ENCODE results near the gene EYA2.

Gene EYA2

DNA sequence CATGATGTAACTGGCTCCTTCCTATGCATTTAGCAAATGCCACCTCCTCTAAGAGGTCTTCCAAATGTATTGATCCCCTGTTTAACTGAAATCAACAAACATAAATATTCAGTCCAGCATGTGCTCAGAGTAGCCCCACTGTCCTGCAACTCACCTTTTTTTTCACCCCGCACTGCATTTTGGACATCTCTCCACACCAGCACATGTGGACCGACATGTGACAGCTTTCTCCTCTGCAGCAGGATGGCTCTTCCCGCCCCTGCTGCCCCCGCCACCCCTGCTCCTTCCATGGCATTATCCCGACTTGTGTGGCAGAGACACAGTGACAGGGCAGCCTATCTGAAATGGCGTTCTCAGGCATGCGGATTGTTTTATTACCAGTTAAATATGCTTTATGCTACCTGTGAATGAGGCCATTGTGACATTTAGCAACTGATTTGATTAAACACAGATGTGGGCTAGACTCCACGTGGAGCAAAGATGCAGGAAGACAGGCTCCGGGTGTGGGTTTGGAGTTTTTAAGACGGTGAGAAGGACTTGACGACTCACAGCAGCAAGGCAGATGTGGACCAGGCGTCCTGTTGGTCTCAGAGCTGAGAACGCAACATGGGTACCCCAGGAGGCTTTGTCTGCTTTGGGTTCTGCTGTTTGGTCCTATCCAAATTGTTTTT lies 161.2 kb downstream of the EYA2 start:
- WGBS, 2 donors (ENCODE audit: extremely low coverage in 2 of 2, insufficient read length in 2 of 2, insufficient replicate concordance in 1 of 2): no CpG with 5 or more reads among the region's 13 CpGs
- no peaks in the 10 kb centered on the region for H3K9me3 ChIP-seq (replicated peaks in 1 of 2; ENCODE audit: control insufficient read depth in 2 of 2, insufficient read depth in 1 of 2, low read depth in 1 of 2, low read length in 2 of 2)
- no peak overlapping the region for H3K4ac ChIP-seq (ENCODE audit: low read length)
- H4K8ac ChIP-seq (ENCODE audit: low read depth, low read length): no peak overlapping the region
- no peak overlapping the region for H3K9ac ChIP-seq (ENCODE audit: low read depth, low read length, poor library complexity)
- H3K27me3 ChIP-seq (ENCODE audit: control insufficient read depth in 3 of 3, insufficient read depth in 3 of 3, low read depth in 1 of 3, low read length in 3 of 3): no peaks in the 10 kb centered on the region
- H3K4me2 ChIP-seq (ENCODE audit: insufficient read depth, low read length, poor library complexity, severe bottlenecking): no peak overlapping the region
- H2AK5ac ChIP-seq (ENCODE audit: low read depth, low read length): no peak overlapping the region
- H3K23ac ChIP-seq (ENCODE audit: low read depth, low read length, poor library complexity): no peak overlapping the region
- no peak overlapping the region for H2AFZ ChIP-seq (ENCODE audit: low read length)
- no peak overlapping the region for H2BK12ac ChIP-seq (ENCODE audit: low read length)
- H3K18ac ChIP-seq (ENCODE audit: low read length): no peak overlapping the region
- no peaks in the 10 kb centered on the region for H3K4me1 ChIP-seq (ENCODE audit: control insufficient read depth in 2 of 2, insufficient read depth in 1 of 2, low read depth in 1 of 2, low read length in 2 of 2)
- H3K4me3 ChIP-seq (ENCODE audit: low read length in 2 of 2): no peak overlapping the region
- H4K91ac ChIP-seq (ENCODE audit: low read depth, low read length, poor library complexity): no peak overlapping the region
- H2BK5ac ChIP-seq (ENCODE audit: low read length): no peak overlapping the region
- H3K36me3 ChIP-seq (replicated peaks in 1 of 2; ENCODE audit: control insufficient read depth in 2 of 2, insufficient read depth in 2 of 2, low read length in 2 of 2): no peaks in the 10 kb centered on the region
- no peak overlapping the region for H3K27ac ChIP-seq (replicated peaks; ENCODE audit: low read length)
- H2BK15ac ChIP-seq (ENCODE audit: low read length): no peak overlapping the region
- no peaks in the 10 kb centered on the region for H3K79me1 ChIP-seq (ENCODE audit: low read depth, low read length)
- no peak for DNase-seq (ENCODE audit: low spot score)
- H2BK120ac ChIP-seq (ENCODE audit: low read depth, low read length): no peak overlapping the region
- no peak overlapping the region for H3K14ac ChIP-seq (ENCODE audit: low read length)

DNA sequence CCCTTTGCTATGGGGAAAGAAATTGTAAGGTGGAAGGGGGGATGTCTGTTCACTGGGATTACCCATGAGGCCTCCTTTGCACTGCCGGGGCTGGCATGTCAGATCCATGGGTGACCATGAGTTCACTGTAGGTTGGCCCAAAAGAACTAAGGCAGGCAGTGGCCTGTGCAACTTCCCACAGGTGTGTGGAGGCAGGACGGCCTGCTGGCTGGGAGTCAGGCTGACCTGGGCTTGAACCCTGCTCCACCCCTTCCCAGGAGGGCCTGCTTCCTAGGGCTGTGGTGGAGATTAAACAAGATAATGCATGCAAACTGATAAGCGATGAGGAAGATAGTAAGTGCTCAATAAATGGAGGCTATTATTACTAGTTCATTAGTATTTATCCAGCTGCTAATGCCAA lies 163.0 kb downstream of the EYA2 start:
- no peaks in the 10 kb centered on the region for H3K79me1 ChIP-seq (ENCODE audit: low read depth, low read length)
- H2BK12ac ChIP-seq (ENCODE audit: low read length): no peak overlapping the region
- H3K4me3 ChIP-seq (ENCODE audit: low read length in 2 of 2): no peak overlapping the region
- H2BK15ac ChIP-seq (ENCODE audit: low read length): no peak overlapping the region
- no peak overlapping the region for H3K18ac ChIP-seq (ENCODE audit: low read length)
- H3K4me2 ChIP-seq (ENCODE audit: insufficient read depth, low read length, poor library complexity, severe bottlenecking): no peak overlapping the region
- no peaks in the 10 kb centered on the region for H3K27me3 ChIP-seq (ENCODE audit: control insufficient read depth in 3 of 3, insufficient read depth in 3 of 3, low read depth in 1 of 3, low read length in 3 of 3)
- no peak overlapping the region for H2BK120ac ChIP-seq (ENCODE audit: low read depth, low read length)
- no peak overlapping the region for H3K23ac ChIP-seq (ENCODE audit: low read depth, low read length, poor library complexity)
- whole genome bisulfite sequencing, 2 donors (ENCODE audit: extremely low coverage in 2 of 2, insufficient read length in 2 of 2, insufficient replicate concordance in 1 of 2): no CpG with 5 or more reads among the region's 3 CpGs
- no peak overlapping the region for H2AK5ac ChIP-seq (ENCODE audit: low read depth, low read length)
- H3K4ac ChIP-seq (ENCODE audit: low read length): no peak overlapping the region
- peaks cover 0 to 2% of the 10 kb centered on the region in 2 donors for H3K9me3 ChIP-seq (replicated peaks in 1 of 2; ENCODE audit: control insufficient read depth in 2 of 2, insufficient read depth in 1 of 2, low read depth in 1 of 2, low read length in 2 of 2)
- peaks cover 0 to under 1% of the 10 kb centered on the region in 2 donors for H3K4me1 ChIP-seq (ENCODE audit: control insufficient read depth in 2 of 2, insufficient read depth in 1 of 2, low read depth in 1 of 2, low read length in 2 of 2)
- H2BK5ac ChIP-seq (ENCODE audit: low read length): no peak overlapping the region
- no peak overlapping the region for H2AFZ ChIP-seq (ENCODE audit: low read length)
- H3K27ac ChIP-seq (replicated peaks; ENCODE audit: low read length): no peak overlapping the region
- H4K91ac ChIP-seq (ENCODE audit: low read depth, low read length, poor library complexity): no peak overlapping the region
- no peak overlapping the region for H3K9ac ChIP-seq (ENCODE audit: low read depth, low read length, poor library complexity)
- no peaks in the 10 kb centered on the region for H3K36me3 ChIP-seq (replicated peaks in 1 of 2; ENCODE audit: control insufficient read depth in 2 of 2, insufficient read depth in 2 of 2, low read length in 2 of 2)
- no peak overlapping the region for H3K14ac ChIP-seq (ENCODE audit: low read length)
- no peak for DNase-seq (ENCODE audit: low spot score)
- H4K8ac ChIP-seq (ENCODE audit: low read depth, low read length): no peak overlapping the region

DNA sequence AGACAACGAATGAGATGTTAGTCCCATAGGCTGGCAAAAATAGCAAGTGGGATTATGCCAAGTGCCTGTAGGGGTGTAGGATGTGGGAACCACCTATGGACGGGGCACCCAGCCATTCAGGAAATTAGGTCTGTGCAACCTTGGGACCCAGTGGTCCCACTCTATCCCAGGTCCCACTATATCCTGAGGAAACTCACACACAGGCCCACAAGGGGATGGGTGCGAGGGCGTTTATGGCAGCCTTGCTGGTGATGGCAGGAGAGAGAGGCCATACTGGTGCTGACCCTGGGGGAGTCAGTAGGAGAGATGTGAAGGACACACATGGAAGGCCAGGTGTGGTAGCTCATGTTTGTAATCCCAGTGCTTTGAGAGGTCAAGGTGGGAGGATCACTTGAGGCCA lies 163.6 kb downstream of the EYA2 start:
- H3K4ac ChIP-seq (ENCODE audit: low read length): no peak overlapping the region

DNA sequence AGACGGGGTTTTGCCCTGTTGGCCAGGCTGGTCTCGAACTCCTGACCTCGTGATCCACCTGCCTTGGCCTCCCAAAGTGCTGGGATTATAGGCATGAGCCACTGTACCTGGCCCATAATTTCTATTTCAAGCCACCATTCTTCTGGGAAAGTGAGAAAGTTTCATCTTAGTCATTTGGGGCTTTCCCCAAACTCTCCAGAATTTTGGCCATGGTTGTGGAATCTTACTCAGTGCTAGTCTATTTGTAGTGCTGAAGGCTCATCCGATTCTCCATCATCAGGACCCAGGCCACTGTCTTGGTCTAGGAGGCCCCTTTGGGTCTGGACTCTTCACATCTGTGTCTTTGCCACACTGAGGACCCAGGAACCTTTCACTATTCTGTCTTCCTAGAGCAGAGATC lies 164.9 kb downstream of the EYA2 start:
- peaks cover 0 to 4% of the 10 kb centered on the region in 2 donors for H3K4me1 ChIP-seq (ENCODE audit: control insufficient read depth in 2 of 2, insufficient read depth in 1 of 2, low read depth in 1 of 2, low read length in 2 of 2)
- H3K18ac ChIP-seq (ENCODE audit: low read length): no peak overlapping the region
- H3K23ac ChIP-seq (ENCODE audit: low read depth, low read length, poor library complexity): no peak overlapping the region
- H2AK5ac ChIP-seq (ENCODE audit: low read depth, low read length): no peak overlapping the region
- no peak overlapping the region for H3K9ac ChIP-seq (ENCODE audit: low read depth, low read length, poor library complexity)
- no peaks in the 10 kb centered on the region for H3K36me3 ChIP-seq (replicated peaks in 1 of 2; ENCODE audit: control insufficient read depth in 2 of 2, insufficient read depth in 2 of 2, low read length in 2 of 2)
- no peak overlapping the region for H2AFZ ChIP-seq (ENCODE audit: low read length)
- no peak overlapping the region for H4K8ac ChIP-seq (ENCODE audit: low read depth, low read length)
- H3K4ac ChIP-seq (ENCODE audit: low read length): no peak overlapping the region
- no peak overlapping the region for H4K91ac ChIP-seq (ENCODE audit: low read depth, low read length, poor library complexity)
- no CpG with 5 or more reads among the region's 4 CpGs for WGBS, 2 donors (ENCODE audit: extremely low coverage in 2 of 2, insufficient read length in 2 of 2, insufficient replicate concordance in 1 of 2)
- H3K9me3 ChIP-seq (replicated peaks in 1 of 2; ENCODE audit: control insufficient read depth in 2 of 2, insufficient read depth in 1 of 2, low read depth in 1 of 2, low read length in 2 of 2): peaks cover 0 to 2% of the 10 kb centered on the region in 2 donors
- H3K14ac ChIP-seq (ENCODE audit: low read length): no peak overlapping the region
- no peak overlapping the region for H2BK12ac ChIP-seq (ENCODE audit: low read length)
- no peak overlapping the region for H3K27ac ChIP-seq (replicated peaks; ENCODE audit: low read length)
- H3K4me3 ChIP-seq (ENCODE audit: low read length in 2 of 2): no peak overlapping the region
- H2BK120ac ChIP-seq (ENCODE audit: low read depth, low read length): no peak overlapping the region
- H3K27me3 ChIP-seq (ENCODE audit: control insufficient read depth in 3 of 3, insufficient read depth in 3 of 3, low read depth in 1 of 3, low read length in 3 of 3): no peaks in the 10 kb centered on the region
- no peak overlapping the region for H3K4me2 ChIP-seq (ENCODE audit: insufficient read depth, low read length, poor library complexity, severe bottlenecking)
- DNase-seq (ENCODE audit: low spot score): no peak
- no peak overlapping the region for H2BK5ac ChIP-seq (ENCODE audit: low read length)
- no peak overlapping the region for H2BK15ac ChIP-seq (ENCODE audit: low read length)
- no peaks in the 10 kb centered on the region for H3K79me1 ChIP-seq (ENCODE audit: low read depth, low read length)

More for the DNA sequence above, 163.6 kb downstream of the EYA2 start:
- no peaks in the 10 kb centered on the region for H3K36me3 ChIP-seq (replicated peaks in 1 of 2; ENCODE audit: control insufficient read depth in 2 of 2, insufficient read depth in 2 of 2, low read length in 2 of 2)
- no peak overlapping the region for H3K4me3 ChIP-seq (ENCODE audit: low read length in 2 of 2)
- H3K9ac ChIP-seq (ENCODE audit: low read depth, low read length, poor library complexity): no peak overlapping the region
- no peak overlapping the region for H4K91ac ChIP-seq (ENCODE audit: low read depth, low read length, poor library complexity)
- no peak overlapping the region for H3K27ac ChIP-seq (replicated peaks; ENCODE audit: low read length)
- H2AK5ac ChIP-seq (ENCODE audit: low read depth, low read length): no peak overlapping the region
- H3K27me3 ChIP-seq (ENCODE audit: control insufficient read depth in 3 of 3, insufficient read depth in 3 of 3, low read depth in 1 of 3, low read length in 3 of 3): no peaks in the 10 kb centered on the region
- peaks cover 0 to 2% of the 10 kb centered on the region in 2 donors for H3K9me3 ChIP-seq (replicated peaks in 1 of 2; ENCODE audit: control insufficient read depth in 2 of 2, insufficient read depth in 1 of 2, low read depth in 1 of 2, low read length in 2 of 2)
- H3K14ac ChIP-seq (ENCODE audit: low read length): no peak overlapping the region
- H3K4me1 ChIP-seq (ENCODE audit: control insufficient read depth in 2 of 2, insufficient read depth in 1 of 2, low read depth in 1 of 2, low read length in 2 of 2): peaks cover 0 to 2% of the 10 kb centered on the region in 2 donors
- WGBS, 2 donors (ENCODE audit: extremely low coverage in 2 of 2, insufficient read length in 2 of 2, insufficient replicate concordance in 1 of 2): no CpG with 5 or more reads among the region's 4 CpGs
- H2BK15ac ChIP-seq (ENCODE audit: low read length): no peak overlapping the region
- no peak overlapping the region for H2AFZ ChIP-seq (ENCODE audit: low read length)
- no peak overlapping the region for H4K8ac ChIP-seq (ENCODE audit: low read depth, low read length)
- no peak for DNase-seq (ENCODE audit: low spot score)
- H3K79me1 ChIP-seq (ENCODE audit: low read depth, low read length): no peaks in the 10 kb centered on the region
- no peak overlapping the region for H3K23ac ChIP-seq (ENCODE audit: low read depth, low read length, poor library complexity)
- no peak overlapping the region for H3K4me2 ChIP-seq (ENCODE audit: insufficient read depth, low read length, poor library complexity, severe bottlenecking)
- no peak overlapping the region for H2BK12ac ChIP-seq (ENCODE audit: low read length)
- no peak overlapping the region for H2BK5ac ChIP-seq (ENCODE audit: low read length)
- no peak overlapping the region for H2BK120ac ChIP-seq (ENCODE audit: low read depth, low read length)
- H3K18ac ChIP-seq (ENCODE audit: low read length): no peak overlapping the region

Data from neuronal stem cell (in vitro differentiated cells).